ENCODE measurements around the gene ANKRD33B. TPM values are rescaled to one million over a fixed set of nuclear protein-coding genes. Genes with fewer than 3 reads are reported as not detected.

Gene ANKRD33B
- total RNA-seq, 2 experiments from 2014 or later = 6.8 to 13.8 TPM

GRCh38 chr5:10676224-10676623, 112.4 kb downstream of the ANKRD33B start:
- Mint-ChIP-seq H3K4me3 (no peak overlapping the region), H3K36me3 (peaks cover 17% of the 10 kb centered on the region), H3K4me1 (no peaks in the 10 kb centered on the region), H3K27me3 (no peaks in the 10 kb centered on the region), H3K9me3 (ENCODE audit: low read depth) (peaks cover 2% of the 10 kb centered on the region), H3K27ac (no peak overlapping the region)
- CTCF ChIA-PET = interaction anchor here (1.7 kb wide), 1 partner anchor 48 kb away, joined by 8 read pairs; no protein-coding TSS in a partner anchor
- ATAC-seq (no peak), DNase-seq (no peak)

- no peaks in the 10 kb centered on the region for H3K4me1 Mint-ChIP-seq
- no peak overlapping the region for H3K27ac Mint-ChIP-seq
- ATAC-seq = no peak
- CTCF ChIA-PET = interaction anchor here (1.7 kb wide), 1 partner anchor 49 kb away, joined by 8 read pairs; no protein-coding TSS in a partner anchor
- no peak for DNase-seq
- no peaks in the 10 kb centered on the region for H3K27me3 Mint-ChIP-seq
- peaks cover 2% of the 10 kb centered on the region for H3K9me3 Mint-ChIP-seq (ENCODE audit: low read depth)
- no peak overlapping the region for H3K4me3 Mint-ChIP-seq
- H3K36me3 Mint-ChIP-seq = peaks cover 17% of the 10 kb centered on the region
Observed at GRCh38 chr5:10676946-10677345, 113.1 kb downstream of the ANKRD33B start.

GRCh38 chr5:10677533-10677932, 113.7 kb downstream of the ANKRD33B start:
- H3K9me3 Mint-ChIP-seq (ENCODE audit: low read depth) = peaks cover 2% of the 10 kb centered on the region
- H3K36me3 Mint-ChIP-seq = peaks cover 17% of the 10 kb centered on the region
- no peaks in the 10 kb centered on the region for H3K4me1 Mint-ChIP-seq
- DNase-seq (no peak), ATAC-seq (no peak)
- no peak overlapping the region for H3K4me3 Mint-ChIP-seq
- CTCF ChIA-PET = no interaction called here
- no peak overlapping the region for H3K27ac Mint-ChIP-seq
- H3K27me3 Mint-ChIP-seq = no peaks in the 10 kb centered on the region

GRCh38 chr5:10678244-10678643, 114.4 kb downstream of the ANKRD33B start:
- Mint-ChIP-seq H3K36me3 (peaks cover 17% of the 10 kb centered on the region), H3K27ac (no peak overlapping the region), H3K4me1 (no peaks in the 10 kb centered on the region), H3K9me3 (ENCODE audit: low read depth) (peaks cover 2% of the 10 kb centered on the region), H3K27me3 (no peaks in the 10 kb centered on the region), H3K4me3 (no peak overlapping the region)
- ATAC-seq (no peak), DNase-seq (no peak)
- CTCF ChIA-PET = no interaction called here

GRCh38 chr5:10679336-10679988, 115.6 kb downstream of the ANKRD33B start:
- Mint-ChIP-seq H3K4me1 (no peaks in the 10 kb centered on the region), H3K27me3 (no peaks in the 10 kb centered on the region), H3K27ac (no peak overlapping the region), H3K4me3 (no peak overlapping the region), H3K9me3 (ENCODE audit: low read depth) (peaks cover 2% of the 10 kb centered on the region), H3K36me3 (peaks cover 17% of the 10 kb centered on the region)
- CTCF ChIA-PET = interaction anchor here (0.6 to 1.6 kb wide), 2 partner anchors 22 to 80 kb away, joined by 3 read pairs; no protein-coding TSS in a partner anchor
- DNase-seq = no peak
- no peak for ATAC-seq

GRCh38 chr5:10680876-10681481, 117.1 kb downstream of the ANKRD33B start:
- H3K27ac Mint-ChIP-seq = no peak overlapping the region
- H3K36me3 Mint-ChIP-seq = peaks cover 17% of the 10 kb centered on the region
- no peak for ATAC-seq
- H3K27me3 Mint-ChIP-seq = no peaks in the 10 kb centered on the region
- DNase-seq = no peak
- CTCF ChIA-PET = interaction anchor here (0.9 kb wide), 1 partner anchor 9 kb away, joined by 4 read pairs; no protein-coding TSS in a partner anchor
- peaks cover 8% of the 10 kb centered on the region for H3K4me1 Mint-ChIP-seq
- H3K4me3 Mint-ChIP-seq = no peak overlapping the region
- peaks cover 2% of the 10 kb centered on the region for H3K9me3 Mint-ChIP-seq (ENCODE audit: low read depth)

- H3K4me3 Mint-ChIP-seq = no peak overlapping the region
- DNase-seq = no peak
- H3K27me3 Mint-ChIP-seq = no peaks in the 10 kb centered on the region
- peaks cover 15% of the 10 kb centered on the region for H3K36me3 Mint-ChIP-seq
- H3K4me1 Mint-ChIP-seq = peaks cover 9% of the 10 kb centered on the region
- peaks cover 2% of the 10 kb centered on the region for H3K9me3 Mint-ChIP-seq (ENCODE audit: low read depth)
- CTCF ChIA-PET = interaction anchor here (0.9 kb wide), 1 partner anchor 8 kb away, joined by 4 read pairs; no protein-coding TSS in a partner anchor
- ATAC-seq = no peak
- H3K27ac Mint-ChIP-seq = no peak overlapping the region
Observed at GRCh38 chr5:10681731-10682679, 118.1 kb downstream of the ANKRD33B start.

GRCh38 chr5:10682801-10683525, 119.1 kb downstream of the ANKRD33B start:
- Mint-ChIP-seq H3K4me1 (peaks cover 9% of the 10 kb centered on the region), H3K27me3 (no peaks in the 10 kb centered on the region), H3K9me3 (ENCODE audit: low read depth) (no peaks in the 10 kb centered on the region), H3K27ac (no peak overlapping the region), H3K36me3 (peaks cover 13% of the 10 kb centered on the region), H3K4me3 (no peak overlapping the region)
- ATAC-seq = no peak
- CTCF ChIA-PET = no interaction called here
- DNase-seq = no peak

GRCh38 chr5:10684303-10685086, 120.6 kb downstream of the ANKRD33B start:
- no peaks in the 10 kb centered on the region for H3K27me3 Mint-ChIP-seq
- no peaks in the 10 kb centered on the region for H3K9me3 Mint-ChIP-seq (ENCODE audit: low read depth)
- no peak for DNase-seq
- no peak overlapping the region for H3K27ac Mint-ChIP-seq
- peaks cover 13% of the 10 kb centered on the region for H3K36me3 Mint-ChIP-seq
- CTCF ChIA-PET = interaction anchor here (2.5 kb wide), 1 partner anchor 57 kb away, joined by 13 read pairs; no protein-coding TSS in a partner anchor
- H3K4me3 Mint-ChIP-seq = no peak overlapping the region
- peaks cover 9% of the 10 kb centered on the region for H3K4me1 Mint-ChIP-seq
- no peak for ATAC-seq

GRCh38 chr5:10685115-10685521, 121.2 kb downstream of the ANKRD33B start:
- H3K9me3 Mint-ChIP-seq (ENCODE audit: low read depth) = no peaks in the 10 kb centered on the region
- CTCF ChIA-PET = interaction anchor here (2.5 kb wide), 1 partner anchor 58 kb away, joined by 13 read pairs; no protein-coding TSS in a partner anchor
- H3K4me1 Mint-ChIP-seq = peaks cover 12% of the 10 kb centered on the region
- ATAC-seq (no peak), DNase-seq (no peak)
- H3K27ac Mint-ChIP-seq = no peak overlapping the region
- H3K27me3 Mint-ChIP-seq = no peaks in the 10 kb centered on the region
- H3K4me3 Mint-ChIP-seq = no peak overlapping the region
- peaks cover 9% of the 10 kb centered on the region for H3K36me3 Mint-ChIP-seq

- H3K4me1 Mint-ChIP-seq = peaks cover 12% of the 10 kb centered on the region
- H3K27me3 Mint-ChIP-seq = no peaks in the 10 kb centered on the region
- CTCF ChIA-PET = interaction anchor here (1.9 kb wide), 1 partner anchor 234 kb away, joined by 5 read pairs; no protein-coding TSS in a partner anchor
- ATAC-seq (no peak), DNase-seq (no peak)
- no peak overlapping the region for H3K27ac Mint-ChIP-seq
- H3K9me3 Mint-ChIP-seq (ENCODE audit: low read depth) = no peaks in the 10 kb centered on the region
- H3K36me3 Mint-ChIP-seq = peaks cover 6% of the 10 kb centered on the region
- H3K4me3 Mint-ChIP-seq = no peak overlapping the region
Observed at GRCh38 chr5:10686890-10687289, 123.0 kb downstream of the ANKRD33B start.

- H3K36me3 Mint-ChIP-seq = peaks cover 6% of the 10 kb centered on the region
- DNase-seq (no peak), ATAC-seq (no peak)
- no peak overlapping the region for H3K4me3 Mint-ChIP-seq
- CTCF ChIA-PET = interaction anchor here (0.8 to 3.1 kb wide), 8 partner anchors 11 to 236 kb away, joined by 3 to 29 read pairs (median 4); no protein-coding TSS in a partner anchor
- no peaks in the 10 kb centered on the region for H3K9me3 Mint-ChIP-seq (ENCODE audit: low read depth)
- no peak overlapping the region for H3K27ac Mint-ChIP-seq
- H3K4me1 Mint-ChIP-seq = peaks cover 12% of the 10 kb centered on the region
- H3K27me3 Mint-ChIP-seq = no peaks in the 10 kb centered on the region
Observed at GRCh38 chr5:10688651-10689171, 124.8 kb downstream of the ANKRD33B start.

All from activated CD8-positive, alpha-beta memory T cell treated with anti-CD3 and anti-CD28 coated beads, Interleukin-2, amount 10 ng/mL, durations not matched to agents 7 days and 5 days (primary cell).